Measurements from ENCODE around the gene IPCEF1.

- TF ChIP-seq NFRKB (IDR thresholded peaks at IDR 0.05) (no peak), FOXK2 (IDR thresholded peaks at IDR 0.05) (no peak), SP1 (IDR thresholded peaks at IDR 0.05) (no peak), FOXA1 (IDR thresholded peaks at IDR 0.05) (no peak), ZNF384 (IDR thresholded peaks at IDR 0.05) (no peak), SUZ12 (IDR thresholded peaks at IDR 0.05) (no peak), LEF1 (IDR thresholded peaks at IDR 0.05; ENCODE audit: borderline replicate concordance) (no peak), BHLHE40 (IDR thresholded peaks at IDR 0.05; ENCODE audit: borderline replicate concordance) (no peak), L3MBTL2 (conservative IDR thresholded peaks at IDR 0.05) (no peak)
Measured at GRCh38 chr6:154406301-154406700, 49.7 kb upstream of the IPCEF1 start.
